Fibroblast of lung (primary cell): Measurements from ENCODE around the gene ZNF688. TPM values are rescaled to one million over a fixed set of nuclear protein-coding genes. Genes with fewer than 3 reads are reported as not detected.

ENCODE experiments used
- DNase-seq, 2 donors: peaks; one replicate each; pipeline versions ENCODE4 v3.0.0 to v3.0.0-alpha.2; 2010; ENCODE audit warnings: low read depth in 2 of 2
- H2AFZ ChIP-seq: 2 replicates; pipeline ENCODE4 v1.5.1; 2012; ENCODE audit warnings: low read length, control low read depth, inconsistent platforms
- H3K27ac ChIP-seq: 2 replicates; pipeline ENCODE4 v1.5.1; 2011; ENCODE audit warnings: low read length, control low read depth; ENCODE audit not compliant: insufficient read depth
- H3K27me3 ChIP-seq: 2 replicates; pipeline ENCODE4 v1.5.1; 2011; ENCODE audit warnings: mild to moderate bottlenecking, low read length; ENCODE audit not compliant: control insufficient read depth, insufficient read depth
- H3K36me3 ChIP-seq: 2 replicates; pipeline ENCODE4 v1.5.1; 2011; ENCODE audit warnings: low read length; ENCODE audit not compliant: control insufficient read depth, insufficient read depth
- H3K4me1 ChIP-seq: 2 replicates; pipeline ENCODE4 v1.5.1; 2011; ENCODE audit warnings: low read length; ENCODE audit not compliant: control insufficient read depth, insufficient read depth; ENCODE audit errors: extremely low read depth
- H3K4me2 ChIP-seq: 2 replicates; pipeline ENCODE4 v1.5.1; 2011; ENCODE audit warnings: low read length, control low read depth; ENCODE audit not compliant: insufficient read depth; ENCODE audit errors: extremely low read depth
- H3K4me3 ChIP-seq, 4 experiments: fragments of 200-600 bp in 1 of 4; sonication (generic) in 1 of 4; replicated peaks in 1 of 4; 2 replicates each; pipeline ENCODE4 v1.5.1; 2011 to 2016; ENCODE audit warnings: low read length in 4 of 4, low read depth in 3 of 4, mild to moderate bottlenecking in 3 of 4, control low read depth in 2 of 4, inconsistent platforms in 1 of 4, mixed read lengths in 1 of 4; ENCODE audit not compliant: insufficient read depth in 1 of 4; ENCODE audit errors: control extremely low read depth in 1 of 4
- H3K79me2 ChIP-seq: 2 replicates; pipeline ENCODE4 v1.5.1; 2012; ENCODE audit warnings: mild to moderate bottlenecking, low read length, inconsistent platforms; ENCODE audit not compliant: control insufficient read depth, insufficient read depth
- H3K9ac ChIP-seq: 2 replicates; pipeline ENCODE4 v1.5.1; 2011; ENCODE audit warnings: mild to moderate bottlenecking, low read length, control low read depth; ENCODE audit not compliant: insufficient read depth
- H3K9me3 ChIP-seq: 2 replicates; pipeline ENCODE4 v1.5.1; 2012; ENCODE audit warnings: low read depth, low read length; ENCODE audit not compliant: control insufficient read depth, insufficient read depth
- H4K20me1 ChIP-seq: 2 replicates; pipeline ENCODE4 v1.5.1; 2011; ENCODE audit warnings: low read length; ENCODE audit not compliant: control insufficient read depth, insufficient read depth; ENCODE audit errors: extremely low read depth
- CTCF ChIP-seq, 2 donors: IDR thresholded peaks in 1 of 2; conservative IDR thresholded peaks in 1 of 2; 1 replicate in 1 of 2; 2 replicates in 1 of 2; pipeline ENCODE4 v1.5.1; 2011 to 2012; ENCODE audit warnings: low read length in 2 of 2, control low read depth in 1 of 2, inconsistent platforms in 1 of 2, low read depth in 1 of 2, mild to moderate bottlenecking in 1 of 2
- EZH2 ChIP-seq: IDR thresholded peaks from 2 replicates; pipeline ENCODE4 v1.5.1; 2012; ENCODE audit warnings: low read length, control low read depth, mild to moderate bottlenecking; ENCODE audit errors: missing control alignments
- polyA plus RNA-seq, 2 donors: library from polyadenylated mRNA; depleted of rRNA in 1 of 2; stranded (reverse) in 1 of 2; unstranded in 1 of 2; fragments of >200 nt; gene quantifications; 2 replicates each; pipeline ENCODE4 v1.2.1, GENCODE V29; 2011 to 2012; ENCODE audit warnings: missing spikeins in 1 of 2
- total RNA-seq: library from RNA; depleted of rRNA; stranded (reverse); fragments of >200 nt; gene quantifications from 2 replicates; pipeline ENCODE4 v1.2.1, GENCODE V29; 2014

The ZNF688 gene
- total and polyA plus RNA-seq, 2 donors (not counting 1 experiment from before 2014, with no cell fraction given) = 3.0 to 12.9 TPM

GRCh38 chr16:30582611-30583340, 11.3 kb upstream of the ZNF688 start:
- Histone ChIP-seq H3K4me2 (no peak overlapping the region), H3K9ac (no peak overlapping the region), H3K79me2 (peaks cover 10% of the 10 kb centered on the region), H3K9me3 (no peaks in the 10 kb centered on the region), H2AFZ (no peak overlapping the region), H3K4me1 (peaks cover 4% of the 10 kb centered on the region), H4K20me1 (no peaks in the 10 kb centered on the region), H3K27ac (no peak overlapping the region), H3K27me3 (no peaks in the 10 kb centered on the region), H3K4me3 (no peak overlapping the region), H3K36me3 (peaks cover 2% of the 10 kb centered on the region)
- TF ChIP-seq CTCF (conservative IDR thresholded peaks at IDR 0.05 in 1 of 2, IDR thresholded peaks at IDR 0.05 in 1 of 2; ENCODE audit: low read depth in 1 of 2, low read length in 2 of 2) (no peak), EZH2 (no peak)
- no peak for DNase-seq

GRCh38 chr16:30581457-30581856, 9.9 kb upstream of the ZNF688 start:
- Histone ChIP-seq H3K27me3 (no peaks in the 10 kb centered on the region), H3K79me2 (peaks cover 6% of the 10 kb centered on the region), H3K9me3 (no peaks in the 10 kb centered on the region), H3K27ac (no peak overlapping the region), H3K4me1 (peaks cover 4% of the 10 kb centered on the region), H3K4me2 (no peak overlapping the region), H3K36me3 (peaks cover 2% of the 10 kb centered on the region), H2AFZ (no peak overlapping the region), H3K4me3 (no peak overlapping the region), H4K20me1 (no peaks in the 10 kb centered on the region), H3K9ac (no peak overlapping the region)
- no peak for TF ChIP-seq CTCF (conservative IDR thresholded peaks at IDR 0.05 in 1 of 2, IDR thresholded peaks at IDR 0.05 in 1 of 2; ENCODE audit: low read depth in 1 of 2, low read length in 2 of 2)
- TF ChIP-seq EZH2 = no peak
- no peak for DNase-seq

- DNase-seq = no peak
- Histone ChIP-seq H3K4me1 (peaks cover 3% of the 10 kb centered on the region), H3K4me2 (no peak overlapping the region), H3K27ac (no peak overlapping the region), H3K4me3 (no peak overlapping the region), H3K36me3 (no peaks in the 10 kb centered on the region), H3K27me3 (no peaks in the 10 kb centered on the region), H3K79me2 (no peaks in the 10 kb centered on the region), H3K9ac (no peak overlapping the region), H4K20me1 (no peaks in the 10 kb centered on the region), H2AFZ (no peak overlapping the region), H3K9me3 (no peaks in the 10 kb centered on the region)
- no peak for TF ChIP-seq EZH2
- TF ChIP-seq CTCF (conservative IDR thresholded peaks at IDR 0.05 in 1 of 2, IDR thresholded peaks at IDR 0.05 in 1 of 2; ENCODE audit: low read depth in 1 of 2, low read length in 2 of 2) = no peak
Observed at GRCh38 chr16:30574678-30575077, 3.2 kb upstream of the ZNF688 start.
